NCI-H748 (cell line): ENCODE measurements around the gene OR6N1.

ENCODE experiments used
- DNase-seq: peaks from one replicate; lab custom pipeline; 2025; ENCODE audit not compliant: unreplicated experiment; lab: John Stamatoyannopoulos, UW

The OR6N1 gene, protein sequence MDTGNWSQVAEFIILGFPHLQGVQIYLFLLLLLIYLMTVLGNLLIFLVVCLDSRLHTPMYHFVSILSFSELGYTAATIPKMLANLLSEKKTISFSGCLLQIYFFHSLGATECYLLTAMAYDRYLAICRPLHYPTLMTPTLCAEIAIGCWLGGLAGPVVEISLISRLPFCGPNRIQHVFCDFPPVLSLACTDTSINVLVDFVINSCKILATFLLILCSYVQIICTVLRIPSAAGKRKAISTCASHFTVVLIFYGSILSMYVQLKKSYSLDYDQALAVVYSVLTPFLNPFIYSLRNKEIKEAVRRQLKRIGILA

GRCh38 chr1:158771950-158772866 is at the start of gene OR6N1:
TSS of gene OR6N1 (minus strand) at chr1:158772195. CDS start at chr1:158766682, 5,513 bp downstream.
- no peak for DNase-seq

DNA sequence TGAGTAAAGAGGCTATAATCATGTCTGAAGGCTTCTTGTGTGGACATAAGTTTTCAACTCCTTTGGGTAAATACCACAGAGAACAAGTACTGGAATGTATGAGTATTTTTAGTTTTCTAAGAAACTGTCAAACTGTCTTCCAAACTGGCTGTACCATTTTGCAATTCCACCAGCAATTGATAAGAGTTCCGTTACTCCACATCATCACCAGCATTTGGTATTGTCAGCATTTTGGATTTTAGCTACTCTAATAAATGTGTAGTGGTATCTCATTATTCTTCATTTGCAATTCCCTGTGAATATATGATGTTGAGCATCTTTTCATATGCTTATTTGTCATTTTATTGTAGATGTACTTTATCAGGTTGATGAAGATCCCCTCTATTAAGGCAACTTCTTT is 49.7 kb upstream of the OR6N1 start:
- no peak for DNase-seq

DNA sequence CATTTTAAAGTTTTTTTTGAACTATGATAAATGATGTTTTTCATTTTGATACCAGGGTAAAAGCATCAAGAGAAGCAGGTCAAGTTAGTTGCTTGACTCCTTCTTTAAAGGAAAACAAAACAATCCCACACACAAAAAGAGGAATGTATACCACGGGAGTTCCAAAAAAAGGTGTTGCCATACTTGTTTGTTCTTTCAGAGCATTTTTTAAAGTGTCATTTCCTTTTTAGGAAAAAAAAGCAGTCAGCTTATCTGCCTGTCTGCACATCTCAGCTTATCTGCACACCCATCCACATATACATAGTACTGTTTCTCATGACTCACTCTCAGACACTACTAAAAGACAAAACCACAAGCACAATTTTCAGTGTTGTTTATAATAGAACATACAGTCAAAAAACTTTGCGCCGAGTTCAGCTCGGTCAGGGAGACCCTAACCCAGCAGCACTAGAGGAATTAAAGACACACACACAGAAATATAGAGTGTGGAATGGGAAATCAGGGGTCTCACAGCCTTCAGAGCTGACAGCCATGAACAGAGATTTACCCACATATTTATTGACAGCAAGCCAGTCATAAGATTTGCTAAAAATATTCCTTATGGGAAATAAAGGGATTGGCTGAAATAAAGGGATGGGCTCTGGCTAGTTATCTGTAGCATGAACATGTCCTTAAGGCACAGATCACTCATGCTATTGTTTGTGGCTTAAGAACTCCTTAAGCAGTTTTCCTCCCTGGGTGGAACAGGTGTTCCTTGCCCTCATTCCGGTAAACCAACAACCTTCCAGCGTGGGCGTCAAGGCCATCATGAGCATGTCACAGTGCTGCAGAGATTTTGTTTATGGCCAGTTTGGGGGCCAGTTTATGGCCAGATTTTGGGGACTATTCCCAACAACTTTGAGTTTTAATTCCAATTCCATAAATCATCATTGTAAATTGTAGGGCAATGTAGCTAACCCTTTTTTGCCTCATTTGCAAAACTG is 47.8 kb upstream of the OR6N1 start:
- DNase-seq, result no peak

DNA sequence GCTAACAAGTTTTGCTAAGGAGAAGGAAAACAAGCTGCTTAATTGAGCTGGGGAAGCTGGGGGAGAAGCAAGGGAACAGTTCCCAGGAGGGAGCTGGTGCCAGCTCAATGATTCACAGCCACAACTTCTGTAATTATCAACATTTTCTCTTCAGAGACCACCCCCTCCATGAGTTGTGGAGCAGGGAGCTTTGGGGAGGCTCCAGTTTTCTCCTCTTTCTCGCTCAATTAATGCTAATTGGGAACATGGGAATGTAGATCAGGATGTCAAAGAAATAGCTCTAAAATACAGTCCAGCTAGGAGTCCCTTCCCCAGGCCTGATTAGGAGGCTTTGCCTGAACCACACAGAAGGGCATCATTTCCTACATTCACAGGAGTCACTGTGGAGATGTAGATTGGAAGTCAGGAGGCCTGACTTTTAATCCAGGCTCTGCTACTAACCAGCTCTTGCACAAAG is 47.0 kb upstream of the OR6N1 start:
- no peak for DNase-seq

- no peak for DNase-seq
Observed at GRCh38 chr1:158818560-158818959, 46.6 kb upstream of the OR6N1 start.

DNA sequence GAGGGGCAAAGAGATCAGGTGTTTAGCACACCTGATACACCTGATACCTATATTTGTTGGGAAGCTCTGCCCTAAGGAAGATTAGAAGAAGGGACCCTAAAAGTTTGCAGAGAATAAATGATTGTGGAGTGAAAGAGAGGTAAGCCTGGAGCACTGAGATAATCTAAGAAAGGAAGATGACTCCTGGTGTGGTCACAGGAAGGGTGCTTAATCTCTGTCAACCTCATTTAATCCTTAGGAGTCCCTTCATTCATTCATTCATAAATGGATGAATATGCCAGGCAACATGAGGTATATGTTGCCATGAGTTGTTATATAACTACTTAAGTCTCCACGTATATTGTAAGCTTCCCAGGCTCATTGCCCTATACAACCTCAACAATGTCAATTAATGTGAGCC is 43.0 kb upstream of the OR6N1 start:
- DNase-seq, result no peak

DNA sequence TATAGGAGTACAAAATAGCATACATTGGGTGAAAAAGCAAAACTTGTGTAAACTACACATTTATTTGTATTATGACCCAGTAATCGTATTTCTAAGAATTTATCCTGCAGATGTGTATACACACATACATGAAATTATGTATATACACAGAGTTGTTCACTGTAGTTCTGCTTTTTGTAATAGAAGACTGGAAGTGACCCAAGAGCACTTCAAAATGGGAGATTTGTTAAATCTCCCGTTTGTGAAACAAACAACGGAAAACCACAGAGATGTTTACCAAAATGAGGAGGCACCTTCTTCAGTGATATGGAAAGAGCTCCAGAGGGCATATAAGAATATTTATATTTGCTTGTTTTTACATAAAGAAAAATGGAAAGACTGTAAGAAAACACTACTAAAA is 41.2 kb upstream of the OR6N1 start:
- no peak for DNase-seq

- DNase-seq, result no peak
Observed at GRCh38 chr1:158812336-158812735, 40.3 kb upstream of the OR6N1 start.

GRCh38 chr1:158810311-158810710 is 38.3 kb upstream of the OR6N1 start:
- DNase-seq, result no peak

DNA sequence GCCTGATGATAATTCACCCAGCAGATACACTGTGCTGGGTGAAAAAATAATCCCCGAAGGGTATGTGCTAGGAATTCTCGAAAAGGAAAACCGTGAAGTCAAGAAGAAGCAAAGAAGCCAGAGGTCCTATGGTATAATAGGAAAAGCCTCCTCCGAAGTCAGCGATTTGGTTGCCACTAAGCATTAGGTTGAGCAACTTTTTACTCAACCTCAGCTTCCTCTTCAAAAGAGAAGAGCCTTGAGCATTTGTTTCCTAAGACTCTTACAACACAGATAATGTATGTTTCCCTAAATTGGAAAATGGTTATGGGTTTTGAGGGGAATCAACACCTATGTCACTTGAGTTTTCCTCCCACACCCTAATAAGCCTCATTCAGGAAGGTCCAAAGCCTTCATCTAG is 37.9 kb upstream of the OR6N1 start:
- no peak for DNase-seq

DNA sequence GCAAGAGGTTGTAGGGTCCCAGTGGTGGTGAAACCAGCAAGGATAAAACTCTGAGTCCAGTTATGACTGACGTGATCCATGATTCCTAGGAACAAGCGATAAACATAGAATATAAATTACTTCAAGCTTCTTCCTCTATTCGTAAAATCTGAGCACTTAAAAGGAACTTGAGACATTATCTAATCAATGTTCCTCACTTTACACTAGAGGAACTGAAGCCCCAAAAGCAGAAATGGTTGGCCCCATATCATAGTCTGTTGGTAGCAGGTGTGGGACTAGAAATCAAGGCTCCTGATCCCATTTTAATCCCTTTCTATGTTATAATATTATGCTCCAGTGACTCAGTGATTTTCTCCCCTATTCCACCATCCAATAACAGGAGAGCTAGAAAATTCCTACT is 37.3 kb upstream of the OR6N1 start:
- no peak for DNase-seq

GRCh38 chr1:158806916-158807536 is 35.0 kb upstream of the OR6N1 start:
- no peak for DNase-seq

DNA sequence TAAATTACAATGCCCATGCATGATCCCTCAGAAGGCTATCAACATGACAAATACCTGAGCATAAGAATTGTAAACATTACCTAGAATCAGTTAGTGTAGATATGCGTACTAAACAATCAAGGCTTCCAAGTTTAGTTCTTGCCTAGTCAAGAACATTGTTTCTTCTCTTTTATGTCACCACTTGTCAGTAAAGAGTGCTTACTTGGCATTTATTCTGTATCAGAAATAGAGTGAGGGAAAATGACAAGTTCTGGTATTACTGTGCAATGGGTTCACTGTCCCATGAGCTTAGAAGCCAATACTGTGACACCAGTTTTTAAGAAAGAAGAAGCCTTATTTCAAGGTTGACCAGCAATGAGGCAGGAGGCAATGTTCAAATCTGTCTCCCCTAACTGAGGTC is 31.7 kb upstream of the OR6N1 start:
- no peak for DNase-seq

DNA sequence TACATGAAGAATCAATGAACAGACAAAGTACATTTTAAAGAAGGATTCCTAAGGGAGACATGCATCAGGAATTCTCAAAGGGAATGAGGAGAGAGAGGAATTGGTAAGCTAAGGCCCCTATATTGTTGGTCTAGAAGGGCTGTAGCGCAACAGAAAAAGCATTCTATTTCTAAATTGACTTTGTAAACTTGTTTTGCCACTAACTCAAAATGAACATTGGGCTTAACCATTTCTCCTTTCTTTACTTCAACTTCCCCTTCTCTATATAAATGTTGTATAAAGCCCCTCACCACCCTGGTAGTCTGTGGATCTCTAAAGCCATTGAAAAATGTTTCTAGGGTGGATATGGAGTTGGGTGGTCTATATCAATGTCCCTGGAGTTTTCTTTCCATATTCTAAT is 29.4 kb upstream of the OR6N1 start:
- no peak for DNase-seq

- no peak for DNase-seq
Observed at GRCh38 chr1:158800526-158800925, 28.5 kb upstream of the OR6N1 start.

DNA sequence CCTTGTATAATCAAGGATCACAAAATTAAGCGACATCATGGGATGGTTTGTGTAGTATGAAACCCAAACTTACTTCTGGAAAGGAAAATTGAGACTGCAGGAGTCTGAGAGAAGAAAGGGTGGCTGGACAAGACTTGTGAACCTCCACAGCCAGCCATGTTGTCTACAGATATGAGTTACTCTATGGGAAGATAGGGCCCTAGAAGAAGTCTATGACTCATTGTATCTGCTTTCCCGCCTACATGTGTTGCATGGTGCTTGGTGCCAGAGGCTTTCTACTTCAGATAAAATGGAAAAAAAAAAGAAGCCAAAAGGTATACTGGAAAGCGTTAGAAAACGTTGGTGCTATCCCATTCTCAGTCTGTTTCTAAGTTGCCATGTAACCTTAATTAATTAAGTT is 27.7 kb upstream of the OR6N1 start:
- no peak for DNase-seq

DNA sequence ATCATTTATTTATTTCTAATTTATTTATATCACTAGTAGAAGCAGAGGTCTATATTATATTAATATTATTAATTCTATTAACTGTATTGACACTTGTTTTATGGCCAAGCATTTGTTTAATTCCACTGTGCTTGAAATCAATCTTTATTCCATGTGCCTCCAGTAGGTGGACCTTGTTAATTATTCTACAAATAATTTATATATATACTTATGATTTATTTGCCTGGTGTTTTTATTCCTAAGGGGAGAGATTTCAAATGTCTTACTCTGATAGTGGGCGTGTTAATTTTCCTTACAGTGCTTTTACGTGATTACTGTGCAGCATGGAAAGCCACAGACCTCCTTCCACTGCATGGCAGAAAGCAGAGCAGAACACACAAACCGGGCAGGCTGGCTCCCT is 26.5 kb upstream of the OR6N1 start:
- no peak for DNase-seq

GRCh38 chr1:158794247-158794646 is 22.3 kb upstream of the OR6N1 start:
- no peak for DNase-seq

DNA sequence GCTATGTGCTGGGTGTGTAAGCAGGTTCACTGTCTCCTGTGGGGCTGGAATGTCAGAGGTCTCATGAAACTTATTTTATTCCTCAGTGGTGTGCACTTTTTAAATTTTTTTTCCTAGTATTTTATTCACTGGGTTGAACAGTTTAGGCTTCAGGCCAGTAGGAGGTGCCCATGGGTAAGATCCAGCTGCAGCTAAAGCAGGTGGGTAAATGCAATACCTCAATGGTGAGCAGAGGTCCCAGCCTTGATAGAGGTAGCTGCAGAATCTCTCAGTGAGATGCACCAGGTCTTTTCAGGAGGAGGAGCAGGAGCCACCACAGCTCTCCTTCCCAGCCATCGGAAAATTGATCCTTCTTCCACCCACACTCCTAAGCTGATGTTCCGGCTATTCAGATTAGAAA is 21.6 kb upstream of the OR6N1 start:
- no peak for DNase-seq

DNA sequence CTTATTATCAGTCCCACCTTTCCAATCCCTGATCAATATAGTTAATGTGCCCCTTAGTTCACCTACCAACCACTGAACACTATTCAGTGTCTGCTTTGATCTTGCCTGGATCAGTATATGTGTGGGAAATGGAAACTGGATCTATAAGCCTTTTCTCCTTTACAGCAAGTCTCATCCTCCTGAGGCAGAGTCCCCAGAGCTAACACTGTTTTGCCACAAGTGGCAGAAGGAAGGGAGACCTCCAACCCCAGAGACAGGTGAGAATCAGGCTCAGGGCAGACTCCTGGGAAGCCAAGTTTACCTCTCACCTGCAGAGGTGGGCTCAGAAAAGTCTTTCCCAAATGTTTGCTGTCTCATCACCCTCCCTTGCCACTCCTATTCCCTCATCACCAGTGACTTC is 9.1 kb upstream of the OR6N1 start, which contains the start of gene OR6N2:
Gene OR6N2, minus strand, starts transcription at position 101 of the 400 bp plus-strand sequence. CDS start 3,569 bp downstream, outside the sequence.
- DNase-seq, result no peak
